SIG-M5 treated with dmso at 0.1 percent for 504 hours (cell line): Measurements from ENCODE around the gene LPP.

Experiments used
- DNase-seq: peaks from one replicate; lab custom pipeline; 2025; ENCODE audit not compliant: unreplicated experiment; lab: John Stamatoyannopoulos, UW

LPP gene

DNA sequence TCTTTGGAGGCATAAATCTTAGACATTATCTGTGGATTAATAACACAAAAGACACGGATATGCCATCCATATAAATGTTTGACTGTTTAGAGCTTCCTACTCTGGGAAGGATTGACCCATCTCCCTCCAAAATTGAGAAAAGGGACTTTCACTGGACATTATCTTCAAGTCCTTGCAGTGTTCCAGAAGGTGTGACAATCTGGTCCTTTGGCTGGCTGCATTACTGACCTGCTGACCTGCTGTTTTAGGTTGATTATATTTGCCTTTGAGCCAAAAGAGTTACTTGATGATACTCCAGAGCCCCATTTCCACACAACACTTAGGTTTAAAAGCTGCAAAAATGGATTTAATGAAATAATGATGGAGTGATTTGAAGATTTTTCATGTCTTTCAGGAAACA lies 504.6 kb downstream of the LPP start:
- DNase-seq: no peak

DNA sequence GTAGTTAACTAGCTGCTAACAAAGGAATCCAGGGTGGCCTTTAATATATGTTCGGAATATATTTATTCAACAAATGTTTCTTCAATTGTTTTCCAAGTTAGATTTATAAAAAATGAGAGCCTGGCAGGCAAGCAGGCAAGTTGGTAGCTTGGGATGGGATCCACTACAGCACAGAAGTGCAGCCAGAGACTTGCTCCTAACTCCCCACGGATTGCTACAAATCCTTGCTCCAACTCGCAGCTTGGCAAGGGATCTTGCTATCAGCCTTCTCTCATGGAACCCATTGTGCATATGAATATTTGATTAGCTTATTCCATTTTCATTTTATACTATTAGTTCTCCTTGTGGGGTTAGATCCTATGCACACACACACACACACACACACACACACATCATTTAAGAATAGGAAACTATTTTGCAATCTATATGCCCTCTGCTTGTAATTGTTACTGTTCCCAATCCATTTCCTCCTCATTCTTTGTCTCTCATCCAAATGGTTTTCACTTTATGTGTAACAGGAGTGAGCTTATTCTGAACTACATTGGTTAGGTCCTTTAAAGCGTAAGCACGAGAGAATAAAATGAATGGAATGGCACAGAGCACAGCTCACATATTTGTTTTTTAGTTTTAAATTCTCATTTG lies 505.6 kb downstream of the LPP start:
- no peak for DNase-seq

DNA sequence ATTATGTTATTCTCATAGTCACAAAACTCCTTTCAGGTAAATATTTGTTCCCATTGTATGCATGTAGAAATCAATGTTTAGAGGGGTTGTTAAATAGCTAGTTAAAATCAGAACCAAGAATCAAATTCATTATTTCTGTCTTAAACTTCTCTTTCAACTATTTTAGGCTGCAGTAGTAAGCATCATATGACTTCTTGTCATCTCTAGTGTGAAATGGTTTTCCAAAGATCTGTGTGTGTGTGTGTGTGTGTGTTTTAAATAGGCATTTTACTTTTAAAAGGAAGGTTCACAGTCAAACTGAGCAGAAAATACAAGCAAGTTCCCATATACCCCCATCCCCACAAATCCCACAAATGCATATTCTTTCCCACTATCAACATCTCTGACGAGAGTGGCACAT lies 506.5 kb downstream of the LPP start:
- DNase-seq: no peak

DNA sequence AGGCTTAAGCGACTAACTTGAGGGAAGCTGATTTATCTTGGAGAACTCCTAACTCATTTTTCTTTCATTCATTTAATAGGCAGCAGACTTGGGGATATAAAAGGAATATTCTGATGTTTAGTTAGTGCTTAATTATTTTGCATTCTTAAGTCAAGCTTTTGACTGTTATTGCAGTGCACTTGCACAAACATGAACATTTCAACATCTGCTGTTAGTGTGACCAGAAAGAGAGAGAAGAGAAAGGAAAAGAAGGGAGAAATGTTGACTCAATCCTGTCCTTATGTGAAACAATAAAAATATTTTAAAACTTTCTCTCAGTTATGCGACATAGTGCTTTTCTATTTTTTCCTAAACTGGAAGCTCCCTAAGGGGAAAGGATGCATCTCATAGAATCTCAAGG lies 507.8 kb downstream of the LPP start:
- DNase-seq: no peak

DNA sequence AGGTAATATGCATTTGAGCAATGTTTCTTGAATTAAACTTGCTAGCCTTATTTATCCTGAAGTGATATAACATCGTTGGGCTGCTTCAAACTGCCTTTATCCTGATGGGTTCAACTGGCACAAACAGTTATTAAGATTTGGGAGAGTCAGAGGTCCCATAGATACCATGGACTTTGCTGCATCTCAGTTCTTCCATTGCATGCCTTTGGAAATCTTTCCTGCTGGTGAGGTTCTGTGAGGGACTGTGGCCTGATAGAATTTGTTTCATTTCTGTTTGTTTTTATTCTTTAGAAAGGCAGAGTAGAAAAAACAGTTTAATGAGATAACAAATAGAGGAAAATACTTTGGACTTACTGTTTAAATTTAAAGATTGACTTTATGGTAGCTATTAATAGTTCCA lies 508.3 kb downstream of the LPP start:
- DNase-seq: no peak

DNA sequence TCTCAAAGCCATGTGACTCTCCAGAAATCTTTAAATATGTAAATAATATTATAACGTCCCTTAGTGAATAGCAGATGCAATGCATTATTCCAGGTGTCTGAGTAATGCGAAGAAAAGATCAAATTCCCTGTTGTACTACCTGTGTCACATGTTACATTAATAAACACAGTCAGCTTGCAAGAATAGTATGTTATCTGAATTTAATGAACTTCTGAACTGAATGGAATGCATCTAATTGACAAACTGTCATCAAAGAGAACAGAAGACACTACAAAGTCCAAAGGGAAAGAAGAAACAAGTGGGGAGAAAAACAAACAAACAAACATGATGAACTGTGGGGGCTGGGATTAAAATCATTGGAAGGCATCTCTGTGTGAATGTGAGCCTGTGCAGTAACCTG lies 508.8 kb downstream of the LPP start:
- DNase-seq: no peak

DNA sequence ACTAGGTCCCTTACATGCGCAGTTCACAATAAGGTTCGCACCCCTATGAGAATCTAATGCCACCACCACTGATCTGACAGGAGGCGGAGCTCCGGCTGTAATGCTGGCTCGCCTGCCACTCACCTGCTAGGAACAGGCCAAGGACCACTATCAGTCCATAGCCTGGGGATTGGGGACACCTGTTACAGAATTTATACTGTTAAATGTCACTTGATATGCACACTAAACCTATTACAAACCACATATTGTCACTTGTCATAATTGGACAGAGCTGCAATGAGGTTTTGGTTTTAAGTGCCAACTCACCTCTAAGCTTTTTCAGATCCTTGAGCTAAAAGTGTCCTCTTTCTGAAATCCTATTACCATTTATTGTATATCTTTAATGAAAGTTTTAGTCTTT lies 509.9 kb downstream of the LPP start:
- DNase-seq: no peak

DNA sequence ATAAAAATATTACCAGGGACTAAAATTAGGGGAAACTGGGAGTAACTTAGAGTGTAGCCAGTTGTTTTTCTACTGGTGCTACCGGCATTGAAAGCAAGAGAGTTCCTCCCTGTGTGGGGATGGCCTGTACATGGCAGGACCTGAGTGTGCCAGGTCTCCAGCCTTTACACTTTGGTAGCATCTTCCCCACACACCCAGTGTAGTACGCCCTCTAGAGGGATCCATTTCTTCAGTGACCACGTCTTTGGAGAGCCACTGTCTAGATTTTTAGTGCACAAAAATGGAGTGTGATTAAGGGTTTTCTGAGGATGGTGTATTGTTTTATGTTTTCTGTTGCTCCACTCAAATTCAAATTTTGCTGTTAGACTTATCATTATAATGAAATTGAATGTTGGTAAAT lies 510.8 kb downstream of the LPP start:
- DNase-seq: peak; percentile 20

DNA sequence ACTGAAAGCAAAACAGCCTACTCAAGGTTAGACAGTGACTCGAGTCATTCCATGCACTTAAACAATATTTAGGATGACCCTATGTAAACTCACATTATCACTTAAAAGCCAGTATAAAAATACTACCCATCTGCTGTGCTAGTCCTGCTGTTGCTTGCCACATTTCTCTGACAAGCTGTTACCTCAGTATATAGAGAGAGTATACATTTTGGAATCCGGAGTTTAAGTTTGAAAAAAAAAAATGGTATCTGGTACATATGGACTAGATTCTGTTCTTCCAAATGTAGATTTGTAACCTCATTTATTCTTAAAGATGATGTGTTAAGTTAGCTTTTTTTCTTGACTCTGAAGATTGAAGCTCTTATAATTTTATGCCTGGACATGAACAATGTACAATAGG lies 514.0 kb downstream of the LPP start:
- no peak for DNase-seq

DNA sequence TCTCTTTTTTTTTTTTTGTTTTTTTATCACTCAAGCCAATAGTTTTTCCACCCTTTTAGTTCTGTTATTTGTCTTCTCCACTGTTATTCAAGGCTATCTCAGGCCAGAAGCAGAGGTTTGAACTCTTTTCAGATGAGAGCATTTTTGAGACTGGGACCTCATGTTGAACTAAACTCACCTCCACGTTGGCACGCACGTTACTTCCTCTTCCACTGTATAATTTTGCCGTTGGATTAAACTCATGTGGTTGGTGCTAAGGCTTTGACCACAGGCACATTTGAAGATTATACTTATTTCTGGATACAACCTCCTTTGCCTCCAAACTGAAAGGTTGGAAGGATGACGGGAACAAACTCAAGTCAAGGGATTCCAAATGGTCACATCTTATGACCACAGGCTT lies 516.5 kb downstream of the LPP start:
- DNase-seq: no peak

DNA sequence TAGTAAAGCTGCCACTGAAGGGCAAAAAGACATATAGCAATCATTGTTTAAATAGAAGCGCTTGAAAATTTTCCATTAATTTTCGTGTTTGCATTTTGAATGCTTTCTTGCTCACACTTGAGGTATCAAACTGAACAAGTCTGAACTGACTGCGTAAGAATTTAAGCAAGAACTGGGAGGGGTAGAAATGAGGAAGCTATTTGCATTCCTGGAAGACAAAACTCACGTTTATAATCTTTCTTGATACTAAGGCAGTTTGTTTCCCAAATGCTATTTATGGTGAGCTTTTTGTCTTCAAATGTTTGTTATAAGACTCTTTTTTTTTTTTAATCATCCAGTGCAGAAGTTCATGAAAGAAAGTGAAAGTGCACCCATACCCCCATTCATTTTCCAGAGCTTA lies 518.0 kb downstream of the LPP start:
- DNase-seq: peak; percentile 48

DNA sequence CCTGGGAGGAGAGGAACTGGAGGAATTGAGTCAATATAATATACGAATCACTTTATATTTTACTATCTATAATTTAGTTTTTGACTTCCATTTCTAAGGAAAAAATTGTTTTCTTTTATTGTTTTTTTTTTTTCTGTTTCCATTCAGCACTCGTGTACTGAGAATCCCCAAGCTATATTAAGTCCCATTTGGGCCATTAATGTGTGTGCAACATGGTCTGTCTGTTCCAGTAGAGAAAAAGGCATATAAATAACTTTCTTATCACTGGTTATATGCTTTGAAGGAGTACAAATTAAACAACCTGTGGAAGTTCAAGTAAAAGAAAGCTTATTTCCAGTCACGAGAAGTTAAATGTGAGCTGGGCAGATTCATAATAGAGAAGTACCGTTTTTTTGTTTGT lies 518.9 kb downstream of the LPP start:
- DNase-seq: no peak

DNA sequence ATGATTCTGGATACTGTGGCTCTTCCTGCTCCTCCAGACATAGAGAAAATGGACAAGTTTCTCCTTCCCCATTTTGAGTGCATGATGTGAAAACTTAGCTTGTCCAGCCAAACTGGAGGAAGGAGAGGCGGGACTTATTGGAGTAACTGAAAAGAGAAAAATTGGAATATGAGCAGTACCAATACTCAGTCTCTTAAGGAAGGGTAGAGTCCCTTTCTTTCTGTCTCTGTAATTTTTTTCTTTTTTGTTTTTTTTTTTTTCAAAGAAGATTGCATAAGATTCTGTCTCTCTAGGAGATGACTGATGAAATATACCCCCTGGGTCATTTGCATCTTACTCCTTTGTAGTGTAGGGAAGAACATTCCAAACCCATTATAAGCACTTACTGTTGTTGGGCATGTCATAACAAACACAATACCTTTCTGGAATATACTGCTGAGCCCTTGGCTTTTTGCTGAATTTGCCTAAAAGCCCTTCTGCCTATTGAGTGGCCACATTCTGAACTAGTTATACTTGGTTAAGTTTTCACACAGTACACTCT lies 519.8 kb downstream of the LPP start:
- peak; percentile 43 for DNase-seq

DNA sequence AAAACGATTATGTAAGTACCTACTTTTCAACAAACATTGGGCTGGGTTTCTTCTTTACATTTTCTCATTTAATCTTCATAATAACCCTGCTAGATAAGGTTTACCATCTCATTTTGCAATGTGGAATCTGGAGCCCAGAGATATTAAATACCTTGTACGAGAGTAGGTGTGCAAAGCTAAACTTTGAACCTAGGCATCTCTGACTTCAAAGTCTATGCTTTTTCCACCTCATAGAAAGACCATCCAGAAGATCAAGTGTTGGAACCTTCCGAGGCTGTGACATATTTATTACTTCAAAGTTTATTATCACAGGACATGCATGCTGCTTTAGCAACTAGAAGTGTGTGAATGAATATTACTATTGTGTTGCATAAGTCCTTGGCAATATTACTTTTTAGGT lies 520.6 kb downstream of the LPP start:
- DNase-seq: no peak

DNA sequence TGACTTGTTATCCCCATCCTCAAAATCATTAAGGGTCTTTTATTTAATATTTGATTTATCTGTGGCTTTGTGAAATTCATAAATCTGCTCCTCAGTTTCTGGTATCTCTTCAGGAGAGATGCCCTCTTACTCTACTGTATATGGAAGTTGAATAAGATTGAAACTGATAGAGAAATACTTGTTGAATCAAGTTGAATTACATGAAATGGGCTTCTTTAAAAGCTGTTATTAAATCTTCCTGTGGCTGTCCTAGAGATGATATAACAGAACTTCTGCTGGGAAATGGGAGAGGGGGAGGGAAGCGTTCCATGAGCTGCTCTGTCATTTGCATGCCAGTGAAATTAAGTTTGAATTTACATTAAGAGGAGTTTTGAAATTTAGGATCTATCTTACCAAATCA lies 523.4 kb downstream of the LPP start:
- no peak for DNase-seq

DNA sequence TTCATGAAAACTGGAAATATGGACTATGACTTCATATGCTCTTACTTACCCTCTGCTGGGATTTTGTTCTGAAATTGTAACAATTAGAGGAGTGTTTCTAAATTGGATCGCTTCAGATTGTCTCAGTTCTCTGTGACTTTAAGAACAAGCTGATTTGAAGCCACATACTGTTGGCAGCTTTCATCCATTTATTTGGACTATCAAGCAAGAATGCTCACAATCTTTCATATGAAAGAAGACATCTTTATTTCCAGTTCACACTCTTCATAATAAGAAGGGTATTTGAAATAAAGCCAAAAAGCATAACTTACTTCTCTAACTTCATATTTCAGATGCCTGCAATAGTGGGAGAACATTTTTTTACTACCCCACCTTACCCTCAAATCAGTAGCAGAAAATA lies 526.2 kb downstream of the LPP start:
- DNase-seq: no peak

DNA sequence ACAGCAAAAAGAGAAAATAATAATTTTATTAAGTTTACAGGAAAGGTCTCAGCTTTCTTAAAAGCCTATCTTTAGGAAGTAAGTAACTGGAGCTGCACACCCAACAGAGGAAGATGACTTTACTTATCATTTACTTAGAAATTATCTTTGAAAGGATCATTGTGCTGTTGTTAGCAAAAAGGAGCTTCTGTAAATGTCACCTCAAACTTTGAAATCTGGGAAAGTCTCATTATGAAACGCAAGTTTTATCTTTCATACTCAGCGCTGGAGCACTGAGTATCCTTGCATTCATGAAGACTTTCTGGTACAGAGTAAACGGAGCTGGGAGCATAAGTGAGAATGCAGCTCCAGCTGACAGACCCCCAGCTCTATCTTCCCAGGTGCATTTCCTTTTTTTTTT lies 526.6 kb downstream of the LPP start:
- no peak for DNase-seq

DNA sequence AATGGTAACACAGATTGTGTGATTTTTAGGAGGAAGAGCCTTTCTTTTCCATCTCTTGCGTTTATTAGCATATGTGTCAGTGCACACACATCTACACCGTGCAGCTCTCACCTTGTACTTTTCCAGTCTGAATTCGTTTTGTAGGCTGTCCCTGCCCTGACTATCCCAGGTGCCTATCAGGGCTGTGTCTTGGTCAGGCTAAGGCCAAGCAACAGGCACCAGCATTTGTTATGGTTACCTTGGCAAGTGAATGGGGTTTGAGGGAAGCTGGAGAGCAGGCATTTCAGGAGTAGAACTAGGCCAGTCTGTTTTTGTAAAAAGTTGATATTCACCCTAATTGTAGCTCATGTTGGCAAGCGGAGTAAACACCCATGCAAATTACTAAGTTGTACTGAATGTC lies 528.4 kb downstream of the LPP start:
- no peak for DNase-seq

DNA sequence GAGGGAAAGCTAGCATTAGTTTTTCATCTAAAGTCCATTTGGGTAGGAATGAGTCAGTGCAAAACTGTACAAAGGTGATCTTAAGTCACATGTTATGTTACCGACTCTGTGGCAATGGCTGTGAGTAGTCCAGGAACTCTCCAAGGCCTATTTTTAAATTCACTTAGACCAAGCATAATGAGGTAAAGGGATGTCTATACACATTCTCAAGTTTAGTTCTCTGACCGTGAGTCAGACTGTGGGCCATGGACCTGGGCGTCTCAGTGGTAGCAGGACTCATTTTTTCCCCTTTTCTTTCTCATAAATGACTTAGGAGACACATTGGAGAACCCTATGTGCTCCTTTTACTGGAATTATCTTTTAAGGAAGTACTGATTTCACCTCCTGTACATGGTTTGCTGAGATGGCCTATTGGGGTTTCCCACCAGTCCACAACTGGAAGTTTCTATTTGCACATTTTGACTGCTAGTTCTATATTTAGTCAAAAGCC lies 529.1 kb downstream of the LPP start:
- DNase-seq: no peak

DNA sequence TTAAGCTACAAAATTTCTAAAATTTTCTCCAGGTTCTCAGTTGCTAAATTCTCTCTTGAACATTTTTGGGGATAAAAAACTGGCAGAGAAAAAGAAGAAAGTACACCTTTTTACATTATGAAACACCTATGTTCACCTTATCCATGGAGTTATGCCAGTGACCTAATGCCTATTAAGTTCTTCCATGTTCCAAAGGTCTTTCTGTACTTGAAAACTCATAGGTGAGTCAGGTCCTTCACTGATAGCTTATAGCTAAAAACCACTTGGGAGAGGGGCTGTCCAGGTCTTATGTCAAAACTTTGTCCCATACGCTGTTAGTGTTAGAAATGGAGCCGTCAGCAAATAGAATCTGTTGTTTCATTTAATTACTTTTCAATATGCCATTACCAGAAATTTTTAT lies 530.3 kb downstream of the LPP start:
- no peak for DNase-seq

DNA sequence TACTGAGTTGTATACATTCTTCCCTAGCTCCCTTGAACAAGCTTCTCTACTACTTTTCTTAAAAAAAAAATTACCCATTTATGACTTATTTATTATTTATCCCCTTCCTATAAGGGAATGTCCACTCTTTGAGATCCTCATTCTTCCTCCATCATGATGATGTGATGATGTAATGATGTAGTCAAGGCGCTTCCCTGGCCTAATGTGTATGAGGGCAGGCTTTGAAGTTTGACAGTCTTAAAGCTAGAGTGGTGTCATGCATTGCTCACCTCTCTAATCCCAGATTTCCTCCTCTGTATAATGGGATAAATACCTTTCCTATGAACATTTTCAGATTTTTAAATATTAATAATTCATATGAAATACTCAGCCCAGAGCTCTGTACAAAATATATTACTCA lies 531.8 kb downstream of the LPP start:
- DNase-seq: no peak

DNA sequence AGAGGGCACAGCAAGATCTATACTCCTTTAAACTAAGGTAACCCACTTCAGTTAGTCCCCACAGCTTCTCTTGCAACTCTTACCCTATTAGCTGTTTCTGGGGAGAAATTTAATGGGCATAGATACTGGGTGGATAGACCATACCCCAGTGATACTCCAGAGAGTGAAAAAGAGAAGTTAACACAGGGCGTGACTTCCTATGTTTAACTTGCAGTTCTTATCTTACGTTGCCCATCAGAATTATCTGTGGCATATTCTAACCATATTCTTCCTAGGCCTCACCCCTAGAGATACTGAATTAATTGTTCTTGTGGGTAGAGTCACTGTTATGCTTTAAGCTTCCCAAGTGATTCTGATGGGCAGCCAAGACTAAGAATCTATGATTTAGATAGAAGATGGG lies 532.4 kb downstream of the LPP start:
- DNase-seq: peak; percentile 34

DNA sequence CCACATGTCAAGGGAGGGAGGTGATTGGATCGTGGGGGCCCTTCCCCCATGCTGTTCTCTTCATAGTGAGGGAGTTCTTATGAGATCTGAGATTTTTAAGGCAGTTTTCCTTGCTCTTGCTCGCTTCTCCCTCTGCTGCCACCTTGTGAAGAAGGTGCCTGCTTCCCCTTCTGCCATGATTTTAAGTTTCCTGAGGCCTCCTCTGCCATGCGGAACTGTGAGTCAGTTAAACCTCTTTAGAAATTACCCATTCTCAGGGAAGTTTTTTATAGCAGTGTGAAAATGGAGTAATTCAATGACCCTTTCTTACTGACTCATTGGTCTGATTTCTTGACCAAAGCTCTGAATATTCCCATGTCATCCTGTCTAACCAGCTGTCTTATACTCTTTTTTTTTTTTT lies 533.4 kb downstream of the LPP start:
- no peak for DNase-seq
